OCI-LY7 (cell line): ENCODE results near the gene TPMT. TPM values are rescaled to one million over a fixed set of nuclear protein-coding genes. Genes with fewer than 3 reads are reported as not detected.

ENCODE experiments used
- BruUV-seq: library from RNA; stranded (reverse); fragments of 400-500 nt; replicated peaks from 2 replicates; lab custom pipeline; 2021; lab: Mats Ljungman, UMichigan
- CTCF ChIA-PET: fragments of 300-600 bp; sonication (Branson Sonifier 250); formaldehyde crosslinking; loops from one replicate; lab custom pipeline; 2022; ENCODE audit warnings: antibody characterized with exemption; ENCODE audit not compliant: unreplicated experiment; lab: Charles Lee
- POLR2A ChIA-PET: fragments of 300-600 bp; sonication (Branson Sonifier 250); formaldehyde crosslinking; loops from one replicate; lab custom pipeline; 2022; ENCODE audit warnings: antibody characterized with exemption; lab: Charles Lee
- DNase-seq: peaks from one replicate; pipeline ENCODE4 v3.0.0-alpha.2; 2015; ENCODE audit warnings: low spot score
- H2AFZ ChIP-seq: fragments of 200-600 bp; sonication (generic), shearing (Covaris generic); 2 replicates; pipeline ENCODE4 v1.6.1; 2014; ENCODE audit warnings: mild to moderate bottlenecking, antibody characterized with exemption, low read length, moderate library complexity
- H3K27ac ChIP-seq: fragments of 200-600 bp; sonication (generic); 2 replicates; pipeline ENCODE4 v1.5.1; 2014; ENCODE audit warnings: mixed run types, low read depth, mild to moderate bottlenecking, moderate library complexity, low read length, inconsistent platforms; ENCODE audit not compliant: poor library complexity, severe bottlenecking
- H3K36me3 ChIP-seq: fragments of 200-600 bp; sonication (generic); 2 replicates; pipeline ENCODE4 v1.6.1; 2014; ENCODE audit warnings: mild to moderate bottlenecking, antibody characterized with exemption, low read length, moderate library complexity, mixed read lengths; ENCODE audit not compliant: insufficient read depth
- H3K4me1 ChIP-seq: fragments of 200-600 bp; sonication (generic); 2 replicates; pipeline ENCODE4 v1.5.1; 2014; ENCODE audit warnings: mild to moderate bottlenecking, low read length; ENCODE audit not compliant: insufficient read depth, poor library complexity, severe bottlenecking
- H3K4me2 ChIP-seq: fragments of 200-600 bp; sonication (generic); 2 replicates; pipeline ENCODE4 v1.6.1; 2014; ENCODE audit warnings: mild to moderate bottlenecking, low read length
- H3K4me3 ChIP-seq: fragments of 200-600 bp; sonication (generic); 2 replicates; pipeline ENCODE4 v1.5.1; 2014; ENCODE audit warnings: mild to moderate bottlenecking, low read depth, low read length; ENCODE audit not compliant: poor library complexity, severe bottlenecking
- H3K79me2 ChIP-seq: fragments of 200-600 bp; sonication (generic); 2 replicates; pipeline ENCODE4 v1.6.1; 2016; ENCODE audit warnings: low read depth, mild to moderate bottlenecking, low read length, moderate library complexity, mixed read lengths; ENCODE audit not compliant: insufficient read depth
- H3K9me2 ChIP-seq: fragments of 200-600 bp; sonication (generic); 2 replicates; pipeline ENCODE4 v1.6.1; 2016; ENCODE audit warnings: mild to moderate bottlenecking, low read length, mixed read lengths; ENCODE audit not compliant: insufficient read depth
- H3K9me3 ChIP-seq: fragments of 200-600 bp; sonication (generic); 2 replicates; pipeline ENCODE4 v1.6.1; 2014; ENCODE audit warnings: mild to moderate bottlenecking, mixed run types, low read length, mixed read lengths
- H4K20me1 ChIP-seq: fragments of 200-600 bp; sonication (generic); 2 replicates; pipeline ENCODE4 v1.6.1; 2014; ENCODE audit warnings: mild to moderate bottlenecking, antibody characterized with exemption, low read length, moderate library complexity, mixed read lengths; ENCODE audit not compliant: insufficient read depth
- EZH2phosphoT487 ChIP-seq: fragments of 200-600 bp; sonication (generic); IDR thresholded peaks from 2 replicates; pipeline ENCODE4 v1.6.1; 2018; ENCODE audit warnings: low read depth, borderline replicate concordance, mild to moderate bottlenecking, mixed run types, antibody characterized with exemption, low read length, moderate library complexity, mixed read lengths
- intact Hi-C: fragments of 100-400 bp; cut with micrococcal nuclease; formaldehyde crosslinking; loops from one replicate; pipeline ENCODE4 v1.10.0; 2022; ENCODE audit not compliant: unreplicated experiment
- total RNA-seq, 2 experiments: library from RNA; depleted of rRNA in 1 of 2; stranded (reverse); fragments of >200 nt in 1 of 2; shearing (Covaris generic) in 1 of 2; gene quantifications; 2 replicates each; pipeline ENCODE4 v1.2.3, GENCODE V29; 2014 to 2022
- TF ChIP-seq, protein P1 (sequence below): fragments of 200-600 bp; sonication (generic); conservative IDR thresholded peaks from 2 replicates; pipeline ENCODE4 v1.5.1; 2014; ENCODE audit warnings: mild to moderate bottlenecking, antibody characterized with exemption, low read length, moderate library complexity, mixed read lengths

The TPMT gene
- total RNA-seq, 2 experiments from 2014 or later: 6.0 to 8.4 TPM

GRCh38 chr6:18122128-18123093 lies 32.5 kb downstream of the TPMT start, which contains the start of gene NHLRC1:
Gene NHLRC1 (minus strand): TSS chr6:18122677. CDS start chr6:18122606, 71 bp downstream.
- Histone ChIP-seq H3K79me2 (no peaks in the 10 kb centered on the region), H3K4me3 (no peak within 1 kb of the TSS), H3K9me3 (no peaks in the 10 kb centered on the region), H4K20me1 (no peaks in the 10 kb centered on the region), H2AFZ (no peak within 1 kb of the TSS), H3K36me3 (no peaks in the 10 kb centered on the region), H3K27ac (no peak within 1 kb of the TSS), H3K4me2 (peak within 1 kb of the TSS; percentile 17; the same call in 1 of the 2 replicates), H3K4me1 (no peaks in the 10 kb centered on the region), H3K9me2 (no peaks in the 10 kb centered on the region)
- TF ChIP-seq EZH2phosphoT487: no peak
- TF ChIP-seq, protein P1, sequence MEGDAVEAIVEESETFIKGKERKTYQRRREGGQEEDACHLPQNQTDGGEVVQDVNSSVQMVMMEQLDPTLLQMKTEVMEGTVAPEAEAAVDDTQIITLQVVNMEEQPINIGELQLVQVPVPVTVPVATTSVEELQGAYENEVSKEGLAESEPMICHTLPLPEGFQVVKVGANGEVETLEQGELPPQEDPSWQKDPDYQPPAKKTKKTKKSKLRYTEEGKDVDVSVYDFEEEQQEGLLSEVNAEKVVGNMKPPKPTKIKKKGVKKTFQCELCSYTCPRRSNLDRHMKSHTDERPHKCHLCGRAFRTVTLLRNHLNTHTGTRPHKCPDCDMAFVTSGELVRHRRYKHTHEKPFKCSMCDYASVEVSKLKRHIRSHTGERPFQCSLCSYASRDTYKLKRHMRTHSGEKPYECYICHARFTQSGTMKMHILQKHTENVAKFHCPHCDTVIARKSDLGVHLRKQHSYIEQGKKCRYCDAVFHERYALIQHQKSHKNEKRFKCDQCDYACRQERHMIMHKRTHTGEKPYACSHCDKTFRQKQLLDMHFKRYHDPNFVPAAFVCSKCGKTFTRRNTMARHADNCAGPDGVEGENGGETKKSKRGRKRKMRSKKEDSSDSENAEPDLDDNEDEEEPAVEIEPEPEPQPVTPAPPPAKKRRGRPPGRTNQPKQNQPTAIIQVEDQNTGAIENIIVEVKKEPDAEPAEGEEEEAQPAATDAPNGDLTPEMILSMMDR: no peak; the same call in 1 of the 2 replicates
- DNase-seq: no peak
- POLR2A ChIA-PET: no interaction called here
- CTCF ChIA-PET: interaction anchor here (1.1 kb wide), 1 partner anchor 195 kb away, joined by 3 read pairs; no protein-coding TSS in a partner anchor
- BruUV-seq: no TSS peak
- intact Hi-C loops: loop anchor here (5.0 kb wide), 1 partner anchor 380 kb away; no protein-coding TSS in a partner anchor

DNA sequence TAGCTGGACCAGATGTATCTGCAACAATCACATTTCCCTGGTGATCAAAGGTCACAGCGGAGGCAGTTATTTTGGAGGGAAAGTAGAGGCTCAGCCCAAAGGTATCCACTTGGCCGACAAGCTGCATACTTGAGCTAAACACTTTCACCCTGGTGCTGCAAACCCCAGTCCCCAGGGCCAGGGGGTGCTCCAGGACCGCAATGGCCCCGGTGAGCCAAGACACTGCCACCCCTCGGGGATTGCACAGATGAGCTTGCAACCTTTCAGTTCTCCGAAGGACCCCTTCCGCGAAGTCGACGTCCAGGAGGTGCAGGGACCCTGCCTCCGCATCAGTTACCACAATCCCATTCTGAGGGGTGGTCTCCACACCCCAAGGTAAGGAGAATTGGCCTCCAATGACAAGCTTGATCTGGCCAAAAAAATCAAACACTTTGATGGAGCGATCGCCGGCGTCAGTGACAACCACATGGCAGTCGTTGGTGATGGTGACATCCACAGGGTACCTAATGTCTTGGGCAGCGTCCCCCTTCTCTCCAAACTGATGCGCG lies 33.2 kb downstream of the TPMT start:
- DNase-seq: peak; percentile 28
- Histone ChIP-seq H3K9me3 (no peaks in the 10 kb centered on the region), H3K4me1 (no peaks in the 10 kb centered on the region), H3K9me2 (no peaks in the 10 kb centered on the region), H3K79me2 (no peaks in the 10 kb centered on the region), H2AFZ (no peak overlapping the region), H3K4me3 (no peak overlapping the region), H4K20me1 (no peaks in the 10 kb centered on the region), H3K36me3 (no peaks in the 10 kb centered on the region), H3K27ac (no peak overlapping the region), H3K4me2 (no peak overlapping the region)
- BruUV-seq: no TSS peak
- ChIA-PET CTCF (interaction anchor here (1.1 kb wide), 1 partner anchor 196 kb away, joined by 3 read pairs; no protein-coding TSS in a partner anchor), POLR2A (no interaction called here)
- intact Hi-C loops: loop anchor here (5.0 kb wide), 1 partner anchor 381 kb away; no protein-coding TSS in a partner anchor
- TF ChIP-seq, protein P1: peak; percentile 56
- no peak for TF ChIP-seq EZH2phosphoT487
